Astrocyte of the spinal cord (primary cell): ENCODE results near the gene TTC39B.
A peak's percentile ranks its signal among the peaks of the same experiment; 100 is the strongest.

Source experiments
- DNase-seq: peaks from one replicate; pipeline ENCODE4 v3.0.0; 2011; ENCODE audit warnings: low read depth, low spot score
- H3K4me3 ChIP-seq: 2 replicates; pipeline ENCODE4 v1.5.1; 2011; ENCODE audit warnings: low read depth, mild to moderate bottlenecking, low read length, moderate library complexity
- CTCF ChIP-seq: IDR thresholded peaks from 2 replicates; pipeline ENCODE4 v1.5.1; 2012; ENCODE audit warnings: low read depth, mild to moderate bottlenecking, low read length, inconsistent platforms
- in situ Hi-C: cut with HindIII; loops from 2 replicates; pipeline ENCODE4 v1.10.0; 2017; ENCODE audit warnings: low sequenced_read_pairs

TTC39B gene

GRCh38 chr9:15180124-15180523, 126.9 kb downstream of the TTC39B start:
- TF ChIP-seq CTCF, result no peak
- DNase-seq, result no peak
- in situ Hi-C loops, result no loop called here
- no peak overlapping the region for H3K4me3 ChIP-seq

GRCh38 chr9:15178631-15179030, 128.4 kb downstream of the TTC39B start:
- no peak overlapping the region for H3K4me3 ChIP-seq
- in situ Hi-C loops, result no loop called here
- no peak for TF ChIP-seq CTCF
- DNase-seq, result no peak

GRCh38 chr9:15176836-15177235, 130.2 kb downstream of the TTC39B start:
- no peak for TF ChIP-seq CTCF
- in situ Hi-C loops, result no loop called here
- H3K4me3 ChIP-seq, result no peak overlapping the region
- no peak for DNase-seq

GRCh38 chr9:15163931-15164330, 143.1 kb downstream of the TTC39B start:
- no peak for TF ChIP-seq CTCF
- no peak for DNase-seq
- in situ Hi-C loops, result no loop called here
- no peak overlapping the region for H3K4me3 ChIP-seq

GRCh38 chr9:15161753-15162152, 145.3 kb downstream of the TTC39B start:
- TF ChIP-seq CTCF, result no peak
- in situ Hi-C loops, result no loop called here
- DNase-seq, result no peak
- H3K4me3 ChIP-seq, result no peak overlapping the region

- no peak overlapping the region for H3K4me3 ChIP-seq
- DNase-seq, result peak; percentile 33
- in situ Hi-C loops, result no loop called here
- TF ChIP-seq CTCF, result no peak
These were observed 146.3 kb downstream of the TTC39B start for GRCh38 chr9:15160673-15161072.

GRCh38 chr9:15158064-15158463, 149.0 kb downstream of the TTC39B start:
- H3K4me3 ChIP-seq, result no peak overlapping the region
- TF ChIP-seq CTCF, result no peak
- DNase-seq, result no peak
- in situ Hi-C loops, result no loop called here
